H7 (cell line): ENCODE data around the gene NEAT1. TPM values are rescaled to one million over a fixed set of nuclear protein-coding genes. Genes with fewer than 3 reads are reported as not detected.

ENCODE experiments used
- DNase-seq: peaks from one replicate; pipeline ENCODE4 v3.0.0; 2012
- H3K27me3 ChIP-seq: 2 replicates; pipeline ENCODE4 v1.6.0; 2011; ENCODE audit warnings: mild to moderate bottlenecking, low read length; ENCODE audit not compliant: control insufficient read depth, insufficient read depth
- H3K36me3 ChIP-seq: replicated peaks from 2 replicates; pipeline ENCODE4 v1.5.1; 2011; ENCODE audit warnings: low read length; ENCODE audit not compliant: control insufficient read depth, insufficient read depth
- H3K4me3 ChIP-seq: 2 replicates; pipeline ENCODE4 v1.5.1; 2011; ENCODE audit warnings: low read depth, mild to moderate bottlenecking, control low read depth, low read length, moderate library complexity; ENCODE audit not compliant: insufficient read depth
- total RNA-seq: library from RNA; depleted of rRNA; stranded (reverse); fragments of >200 nt; shearing (Covaris generic); gene quantifications from 2 replicates; pipeline ENCODE4 v1.2.3, GENCODE V29; 2014

NEAT1 gene
- total RNA-seq, 1 experiment from 2014 or later = 6.4 TPM

DNA sequence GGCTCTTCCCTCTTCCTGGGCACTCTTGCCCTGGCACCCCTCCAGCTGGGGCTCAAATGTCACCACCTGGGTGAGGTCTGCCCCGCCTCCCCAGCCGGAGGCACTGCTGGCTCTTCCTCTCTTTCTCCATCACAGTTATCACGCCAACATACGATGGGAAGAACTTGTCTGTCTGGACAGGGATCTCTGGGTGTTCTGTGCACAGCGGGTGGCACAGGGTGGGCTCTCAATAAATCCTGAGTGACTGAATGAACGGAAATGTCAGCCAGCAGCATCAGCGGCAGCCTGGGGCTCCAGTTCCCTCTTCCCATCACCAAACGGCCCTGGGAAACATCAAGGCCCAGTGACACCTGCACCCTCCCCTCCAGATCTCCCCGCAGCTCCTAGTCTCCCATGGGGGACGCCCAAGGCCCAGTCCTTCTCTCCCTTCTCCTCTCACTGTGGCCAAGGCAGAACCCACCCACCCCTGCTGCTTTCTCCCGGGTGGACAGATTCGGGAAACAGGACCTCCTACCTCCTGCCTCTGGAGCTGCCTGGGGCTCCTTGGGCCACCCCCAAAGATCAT is 39.7 kb upstream of the NEAT1 start:
- Histone ChIP-seq H3K4me3 (no peak overlapping the region), H3K27me3 (no peaks in the 10 kb centered on the region), H3K36me3 (no peaks in the 10 kb centered on the region)
- no peak for DNase-seq

DNA sequence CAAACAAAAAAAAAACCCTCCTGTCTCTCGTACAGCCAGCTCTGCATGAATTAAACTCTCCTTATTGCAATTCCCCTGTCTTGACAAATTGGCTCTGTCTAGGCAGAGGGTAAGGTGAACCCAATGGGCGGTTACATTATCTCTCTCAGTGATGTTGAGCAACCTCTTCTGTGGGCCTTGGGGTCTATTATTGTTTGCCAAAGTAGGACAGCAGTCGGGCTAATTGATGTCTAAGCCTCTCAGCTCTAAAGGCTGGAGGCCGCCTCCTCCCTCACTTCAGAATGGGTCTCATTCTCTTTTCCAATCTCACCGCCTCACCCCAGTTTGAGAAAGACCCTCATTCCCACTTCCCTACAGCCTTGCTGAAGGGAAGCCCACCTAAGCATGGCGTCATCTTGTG is 38.8 kb upstream of the NEAT1 start:
- H3K27me3 ChIP-seq = no peaks in the 10 kb centered on the region
- H3K36me3 ChIP-seq = no peaks in the 10 kb centered on the region
- H3K4me3 ChIP-seq = no peak overlapping the region
- DNase-seq = no peak

DNA sequence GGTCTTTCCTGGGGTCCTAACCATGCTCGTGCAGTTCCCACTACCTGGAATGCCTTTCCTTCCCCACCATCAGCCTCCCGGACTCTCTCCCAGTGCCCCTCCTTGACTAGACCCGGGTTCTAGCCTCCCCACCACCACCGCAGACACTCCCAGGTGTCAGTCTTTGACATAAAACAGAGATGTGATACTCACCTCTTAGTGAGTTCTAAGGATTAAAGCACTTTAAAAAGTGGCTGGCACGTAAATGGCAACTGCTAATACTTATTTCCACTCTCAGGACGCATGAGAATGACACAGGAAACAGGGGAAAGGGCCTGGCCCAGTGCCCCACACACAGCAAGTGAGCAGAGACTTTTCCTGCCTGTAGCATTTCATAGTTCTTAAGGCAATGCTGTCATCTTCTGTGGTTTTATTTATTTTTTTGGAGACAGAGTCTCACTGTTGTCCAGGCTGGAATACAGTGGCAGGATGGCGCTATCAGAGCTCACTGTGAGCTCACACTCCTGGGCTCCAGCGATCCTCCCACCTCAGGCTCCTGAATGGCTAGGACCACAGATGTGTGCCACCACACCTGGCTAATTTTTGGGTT is 38.2 kb upstream of the NEAT1 start:
- no peak overlapping the region for H3K4me3 ChIP-seq

DNA sequence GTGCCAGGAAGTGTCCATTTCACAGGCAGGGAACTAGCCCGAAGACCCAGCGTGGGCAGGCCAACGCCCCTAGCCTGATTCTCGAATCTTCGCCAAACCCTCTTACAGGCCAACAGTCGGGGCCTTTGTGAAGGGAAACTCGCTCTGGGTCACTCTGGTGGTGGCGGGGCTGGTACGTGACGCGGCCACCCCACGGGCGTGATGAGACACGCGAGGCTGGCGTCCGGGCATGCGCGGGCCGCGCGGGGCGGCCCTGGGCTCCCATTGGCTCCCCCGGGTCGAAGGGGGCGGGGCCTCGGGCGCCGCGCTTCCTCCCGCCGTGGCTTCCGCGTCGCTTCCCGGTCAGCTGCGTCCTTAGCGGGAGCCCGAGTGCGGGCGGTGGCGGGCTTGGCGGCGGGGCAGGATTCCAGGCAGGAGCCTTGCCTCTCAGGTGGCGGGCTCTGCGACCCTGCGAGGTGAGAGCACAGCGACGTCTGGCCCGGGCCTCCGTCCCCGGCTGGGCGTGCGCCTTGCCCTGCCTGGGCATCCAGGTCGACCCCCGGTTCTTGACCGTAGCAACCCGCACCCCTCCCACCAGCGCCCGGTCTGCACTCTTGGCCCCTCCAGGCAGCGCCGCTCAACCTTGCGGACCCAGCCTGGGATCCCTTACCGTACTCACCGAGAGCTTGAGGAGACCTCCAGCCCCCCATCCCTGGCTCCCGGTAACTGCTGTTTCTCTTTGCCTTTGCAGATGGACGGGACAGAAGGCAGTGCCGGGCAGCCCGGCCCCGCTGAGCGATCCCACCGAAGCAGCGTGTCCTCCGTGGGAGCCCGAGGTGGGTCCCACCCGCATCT is 36.1 kb upstream of the NEAT1 start, which contains the start of gene FRMD8:
TSS of gene FRMD8 (plus strand) at position 331 of the 834 bp plus-strand sequence. CDS start at position 731, 400 bp downstream.
- DNase-seq = peak; percentile 99
- Histone ChIP-seq H3K36me3 (no peaks in the 10 kb centered on the region), H3K27me3 (no peaks in the 10 kb centered on the region), H3K4me3 (peak within 1 kb of the TSS; percentile 86)

More for the DNA sequence above, 38.2 kb upstream of the NEAT1 start:
- Histone ChIP-seq H3K27me3 (no peaks in the 10 kb centered on the region), H3K36me3 (no peaks in the 10 kb centered on the region)
- DNase-seq = no peak

DNA sequence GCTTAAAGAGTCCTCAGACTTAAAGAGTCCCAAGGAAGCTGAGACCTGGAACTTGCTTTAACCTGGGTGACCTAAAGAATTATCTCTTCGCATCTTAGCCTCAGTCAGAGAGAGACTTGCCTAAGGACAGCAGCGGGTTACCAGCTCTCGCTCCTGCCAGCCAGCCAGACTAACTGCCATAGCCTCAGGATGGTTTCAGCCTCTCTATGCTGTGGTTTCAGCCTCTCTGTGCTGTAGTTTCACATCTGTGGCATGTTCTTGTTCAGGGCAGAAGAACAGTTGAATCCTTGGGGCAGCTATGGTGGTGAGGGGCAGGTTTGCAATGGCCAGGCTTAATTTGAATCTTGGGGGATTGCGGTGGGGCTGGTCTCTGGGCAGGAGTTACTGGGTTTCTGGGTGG is 33.9 kb upstream of the NEAT1 start:
- H3K27me3 ChIP-seq = no peaks in the 10 kb centered on the region
- H3K4me3 ChIP-seq = no peak overlapping the region
- DNase-seq = no peak
- no peaks in the 10 kb centered on the region for H3K36me3 ChIP-seq

DNA sequence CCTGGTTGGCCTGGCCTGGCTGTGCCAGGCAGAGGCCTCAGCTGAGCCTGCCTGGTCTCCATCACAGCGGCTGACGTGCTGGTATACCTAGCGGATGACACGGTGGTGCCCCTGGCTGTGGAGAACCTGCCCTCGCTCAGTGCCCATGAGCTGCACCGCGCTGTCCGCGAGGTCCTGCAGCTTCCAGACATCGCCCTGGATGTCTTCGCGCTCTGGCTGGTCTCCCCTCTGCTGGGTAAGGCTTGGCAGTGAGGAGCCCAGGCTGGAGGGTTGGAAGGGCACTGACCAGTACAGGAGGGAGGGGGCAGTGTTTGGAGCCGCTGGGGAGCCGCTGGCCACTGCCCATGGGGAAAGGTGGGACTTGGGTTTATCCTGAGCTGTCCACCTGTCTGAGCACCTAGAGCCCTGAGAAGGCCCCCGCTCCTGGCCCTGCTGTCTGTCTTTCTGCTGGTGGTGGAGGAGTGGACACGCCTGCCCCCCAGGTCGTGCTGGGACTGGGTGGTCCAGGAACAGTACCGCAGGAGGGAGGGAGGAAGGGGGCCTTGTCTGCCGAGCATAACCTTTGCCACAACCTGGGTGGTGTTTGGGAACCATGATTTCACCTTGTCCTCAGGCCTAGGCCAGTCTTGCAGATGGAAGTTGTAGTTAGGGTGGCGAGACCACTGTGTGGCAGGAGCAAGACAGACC is 33.2 kb upstream of the NEAT1 start:
- DNase-seq = peak; percentile 45

DNA sequence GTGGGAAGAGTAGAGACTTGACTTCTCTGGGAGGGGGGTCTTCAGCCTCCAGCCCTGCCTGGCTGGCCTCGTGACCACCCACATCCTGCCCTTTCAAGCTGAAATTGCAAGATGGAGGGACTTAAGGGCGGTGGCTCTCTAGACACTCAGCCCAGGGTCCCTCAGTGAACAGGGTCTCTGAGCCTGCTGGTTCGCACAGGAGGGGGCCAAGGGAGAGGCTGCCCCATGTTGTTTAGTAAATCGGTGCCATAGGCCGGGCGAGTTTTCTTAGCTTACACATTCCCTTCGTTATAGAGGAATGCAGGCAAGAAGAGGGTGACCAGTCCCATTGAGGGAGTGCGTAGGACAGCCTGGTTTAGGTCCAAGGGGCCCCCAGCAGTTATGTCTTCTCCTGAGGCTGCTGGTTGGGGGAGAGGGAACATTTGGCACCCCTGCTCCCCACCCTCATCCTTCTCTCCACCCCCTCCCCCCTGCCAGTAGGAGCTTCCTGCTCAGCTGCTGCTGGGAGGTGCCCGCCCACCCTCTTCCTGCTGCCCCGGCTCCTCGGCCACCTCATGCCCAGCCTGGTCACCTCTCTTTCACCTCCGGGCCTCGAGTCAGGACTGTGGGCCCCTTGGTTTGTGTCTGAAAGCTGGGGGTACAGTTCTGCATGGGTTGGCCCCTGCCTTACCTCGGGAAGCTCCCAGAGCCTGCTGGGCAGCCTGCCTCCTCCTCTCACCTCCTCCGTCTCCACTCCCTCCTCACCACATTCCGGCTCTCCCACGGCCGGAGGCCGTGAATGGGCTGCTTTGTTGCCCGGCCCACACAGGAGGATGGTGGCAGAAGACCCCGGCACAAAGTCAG is 32.3 kb upstream of the NEAT1 start:
- no peaks in the 10 kb centered on the region for H3K36me3 ChIP-seq
- no peaks in the 10 kb centered on the region for H3K27me3 ChIP-seq
- no peak overlapping the region for H3K4me3 ChIP-seq
- DNase-seq = peak; percentile 77

More for the DNA sequence above, 33.2 kb upstream of the NEAT1 start:
- no peaks in the 10 kb centered on the region for H3K27me3 ChIP-seq
- no peaks in the 10 kb centered on the region for H3K36me3 ChIP-seq
- no peak overlapping the region for H3K4me3 ChIP-seq

DNA sequence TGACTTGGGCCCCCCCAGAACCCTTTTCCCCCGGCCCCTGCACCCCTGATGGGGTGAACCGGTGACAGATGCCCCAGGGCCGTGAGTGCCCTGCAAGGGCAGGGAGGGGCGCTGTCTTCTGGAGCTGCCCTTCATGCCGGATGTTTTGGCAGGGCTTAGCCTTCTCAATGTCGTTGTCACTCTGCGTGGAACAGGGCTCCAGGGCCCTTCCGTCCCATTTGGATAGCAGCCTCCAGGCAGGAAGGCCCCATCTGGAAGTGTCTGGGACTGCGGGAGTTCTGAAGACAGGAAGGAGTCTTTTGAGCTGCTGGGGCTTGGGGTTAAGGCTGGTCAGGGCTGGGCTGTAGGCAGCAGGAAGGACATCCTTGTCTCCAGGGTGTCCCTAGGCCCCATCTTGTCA is 31.6 kb upstream of the NEAT1 start:
- Histone ChIP-seq H3K36me3 (no peaks in the 10 kb centered on the region), H3K27me3 (no peaks in the 10 kb centered on the region), H3K4me3 (no peak overlapping the region)
- DNase-seq = peak; percentile 82

DNA sequence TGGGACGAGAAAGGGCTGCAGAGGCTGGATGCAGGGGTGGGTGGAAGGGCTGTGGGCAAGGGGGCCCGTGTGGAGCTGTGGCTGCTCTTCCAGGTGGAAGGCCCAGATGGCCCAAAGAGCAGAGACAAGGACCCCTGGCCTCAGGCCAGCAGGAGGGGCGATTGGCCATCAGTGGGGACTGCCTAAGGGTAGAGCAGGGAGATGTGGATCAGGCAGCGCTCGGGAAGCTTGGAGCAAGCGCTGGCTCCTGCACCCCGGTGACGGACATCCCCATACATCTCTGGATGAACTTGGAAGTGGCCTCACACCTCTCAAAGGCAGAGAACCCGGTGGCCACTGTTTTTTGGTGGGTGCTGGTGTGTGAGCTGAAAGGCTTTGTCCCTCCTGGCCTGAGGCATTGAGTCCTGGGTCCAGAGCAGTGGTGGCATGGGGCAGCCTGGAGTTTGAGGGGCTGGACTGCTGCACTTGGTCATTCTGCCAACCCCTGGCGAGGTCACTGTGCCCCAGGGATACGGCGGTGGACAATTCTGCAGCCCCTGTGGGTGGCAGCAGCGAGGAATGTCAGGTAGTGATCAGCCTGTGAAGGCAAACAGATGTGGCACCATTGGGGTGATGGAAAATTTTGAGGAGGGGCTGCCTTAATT is 30.3 kb upstream of the NEAT1 start:
- no peak for DNase-seq
- H3K4me3 ChIP-seq = no peak overlapping the region
- peaks cover under 1% of the 10 kb centered on the region; the same call in 1 of the 2 replicates for H3K36me3 ChIP-seq
- H3K27me3 ChIP-seq = no peaks in the 10 kb centered on the region

DNA sequence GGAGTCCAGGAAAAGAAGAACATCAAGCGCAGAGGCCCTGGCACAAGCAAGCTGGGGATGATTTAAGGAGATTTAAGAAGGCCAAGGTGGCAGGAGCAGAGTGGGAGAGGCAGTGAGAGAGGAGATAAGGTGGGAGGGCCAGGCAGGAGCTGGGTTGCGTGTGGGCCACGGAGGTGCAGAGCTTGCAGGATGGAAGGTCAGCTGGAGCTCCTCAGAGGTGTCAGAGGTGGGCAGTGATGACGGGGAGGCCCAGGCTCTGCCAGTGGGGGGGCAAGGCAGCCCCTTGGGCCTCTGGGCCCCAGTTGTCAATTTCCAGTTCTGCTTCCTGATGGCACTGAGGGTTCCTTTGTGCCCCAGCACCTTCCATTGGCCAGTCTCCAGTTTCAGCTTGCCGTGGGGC is 29.7 kb upstream of the NEAT1 start:
- Histone ChIP-seq H3K4me3 (no peak overlapping the region), H3K27me3 (no peaks in the 10 kb centered on the region), H3K36me3 (peaks cover 2% of the 10 kb centered on the region; the same call in 1 of the 2 replicates)
- no peak for DNase-seq

DNA sequence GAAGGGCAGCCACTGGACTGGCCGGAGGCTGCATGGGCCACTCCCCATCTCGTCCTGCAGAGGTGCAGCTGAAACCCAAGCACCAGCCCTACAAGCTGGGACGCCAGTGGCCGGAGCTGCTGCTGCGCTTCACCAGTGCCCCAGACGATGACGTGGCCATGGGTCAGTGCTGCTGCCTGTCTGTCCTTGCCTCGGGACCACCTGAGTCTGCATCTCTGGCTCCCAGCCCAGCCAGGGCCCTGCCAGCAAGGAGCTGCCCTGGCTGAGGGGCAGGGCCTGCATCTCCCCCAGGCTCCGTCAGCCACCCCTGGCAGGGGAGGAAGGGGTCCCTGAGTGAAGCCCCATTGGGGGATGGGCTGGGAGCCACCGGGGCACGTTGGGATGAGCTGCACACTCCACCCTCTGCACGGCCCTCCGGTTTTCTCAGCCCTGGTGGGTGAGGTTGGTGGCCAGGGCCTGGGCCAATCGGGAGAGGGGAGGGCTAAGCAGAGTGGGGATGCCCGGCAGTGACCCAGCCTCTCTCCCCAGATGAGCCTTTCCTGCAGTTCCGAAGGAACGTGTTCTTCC is 29.0 kb upstream of the NEAT1 start:
- no peaks in the 10 kb centered on the region for H3K27me3 ChIP-seq
- H3K36me3 ChIP-seq = peaks cover 2% of the 10 kb centered on the region; the same call in 1 of the 2 replicates
- H3K4me3 ChIP-seq = no peak overlapping the region
- DNase-seq = peak; percentile 61

DNA sequence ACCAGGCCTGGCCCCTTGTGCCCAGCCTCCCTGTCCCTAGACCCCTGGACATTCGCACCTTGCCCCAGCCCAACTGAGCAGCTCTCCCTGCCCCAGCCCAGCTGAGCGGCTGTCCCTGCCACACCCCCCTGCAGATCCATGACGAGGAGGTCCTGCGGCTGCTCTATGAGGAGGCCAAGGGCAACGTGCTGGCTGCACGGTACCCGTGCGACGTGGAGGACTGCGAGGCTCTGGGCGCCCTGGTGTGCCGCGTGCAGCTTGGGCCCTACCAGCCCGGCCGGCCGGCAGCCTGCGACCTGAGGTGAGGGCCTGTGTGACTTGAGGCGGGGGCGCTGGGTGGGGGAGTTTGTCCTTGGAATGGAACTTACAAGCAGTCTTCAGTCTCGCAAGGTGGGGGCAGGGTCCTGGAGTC is 28.5 kb upstream of the NEAT1 start:
- Histone ChIP-seq H3K4me3 (no peak overlapping the region), H3K27me3 (no peaks in the 10 kb centered on the region), H3K36me3 (peaks cover 2% of the 10 kb centered on the region; the same call in 1 of the 2 replicates)
- peak; percentile 54 for DNase-seq

DNA sequence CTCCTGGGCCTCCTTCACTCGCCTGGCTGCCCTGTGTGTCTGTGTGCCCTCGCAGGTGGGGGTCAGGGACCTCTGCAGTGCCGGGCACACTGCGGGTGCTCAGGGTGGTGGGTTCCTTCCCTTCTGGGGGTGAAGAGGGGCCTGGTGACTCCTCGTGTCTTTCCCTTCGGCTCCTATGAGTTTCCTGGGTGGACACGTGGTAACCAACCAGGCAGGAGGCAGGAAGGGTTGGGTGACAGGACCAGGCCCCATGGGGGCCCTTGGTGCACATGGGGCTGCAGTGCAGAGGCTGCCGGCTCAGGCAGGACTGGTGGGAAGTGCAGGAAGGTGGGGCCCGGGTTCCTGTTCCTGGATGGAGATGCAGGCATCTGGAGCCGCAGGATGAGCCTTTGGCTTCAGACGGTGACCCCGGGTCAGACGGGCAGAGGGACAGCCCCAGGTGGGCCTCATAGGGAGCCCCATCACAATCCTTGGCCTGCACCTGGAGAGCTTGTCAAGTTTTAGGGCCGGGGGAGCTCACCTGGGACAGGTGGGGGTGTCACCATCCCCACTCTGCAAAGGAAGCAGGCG is 26.6 kb upstream of the NEAT1 start:
- H3K4me3 ChIP-seq = no peak overlapping the region
- peaks cover 4% of the 10 kb centered on the region for H3K36me3 ChIP-seq
- no peak for DNase-seq
- H3K27me3 ChIP-seq = no peaks in the 10 kb centered on the region
